NAMALWA (cell line): ENCODE results near the gene WDR44.
A peak's percentile ranks its signal among the peaks of the same experiment; 100 is the strongest.
"Not testable (repeated sequence)": the region's sequence is repeated elsewhere in the genome, so short reads cannot be mapped to it uniquely, and the experiment has no call there.

Experiments used
- DNase-seq: peaks from one replicate; pipeline ENCODE4 v3.0.0-alpha.2; 2015; ENCODE audit warnings: low spot score

WDR44 gene

DNA sequence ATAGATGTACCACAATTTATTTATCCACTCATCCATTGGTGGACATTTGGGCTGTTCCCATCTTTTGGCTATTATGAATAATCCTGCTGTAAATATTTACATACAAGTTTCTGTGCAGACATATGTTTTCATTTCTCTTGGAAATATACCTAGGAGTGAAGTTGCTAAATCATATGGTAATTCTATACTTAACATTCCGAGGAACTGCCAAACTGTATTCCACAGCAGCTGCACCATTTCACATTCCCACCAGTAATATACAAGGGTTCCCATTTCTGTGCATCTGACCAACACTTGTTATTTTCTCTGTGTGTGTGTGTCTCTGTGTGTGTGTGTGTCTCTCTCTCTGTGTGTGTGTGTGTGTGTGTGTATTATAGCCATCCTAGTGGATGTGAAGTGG lies 134.3 kb downstream of the WDR44 start:
- DNase-seq: no peak

DNA sequence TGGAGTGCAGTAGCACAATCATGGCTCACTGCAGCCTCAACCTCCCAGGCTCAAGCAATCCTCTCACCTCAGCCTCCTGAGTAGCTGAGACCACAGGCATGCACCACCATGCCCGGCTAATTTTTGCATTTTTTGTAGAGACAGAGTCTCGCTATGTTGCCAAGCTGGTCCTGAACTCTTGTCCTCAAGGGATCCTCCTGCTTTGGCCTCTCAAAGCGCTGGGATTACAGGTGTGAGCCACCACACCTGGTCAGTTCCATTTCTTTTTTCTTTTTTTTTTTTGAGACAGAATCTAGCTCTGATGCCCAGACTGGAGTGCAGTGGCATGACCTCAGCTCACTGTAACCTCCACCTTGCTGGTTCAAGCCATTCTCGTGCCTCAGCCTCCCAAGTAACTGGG lies 136.5 kb downstream of the WDR44 start:
- not testable (repeated sequence) for DNase-seq

DNA sequence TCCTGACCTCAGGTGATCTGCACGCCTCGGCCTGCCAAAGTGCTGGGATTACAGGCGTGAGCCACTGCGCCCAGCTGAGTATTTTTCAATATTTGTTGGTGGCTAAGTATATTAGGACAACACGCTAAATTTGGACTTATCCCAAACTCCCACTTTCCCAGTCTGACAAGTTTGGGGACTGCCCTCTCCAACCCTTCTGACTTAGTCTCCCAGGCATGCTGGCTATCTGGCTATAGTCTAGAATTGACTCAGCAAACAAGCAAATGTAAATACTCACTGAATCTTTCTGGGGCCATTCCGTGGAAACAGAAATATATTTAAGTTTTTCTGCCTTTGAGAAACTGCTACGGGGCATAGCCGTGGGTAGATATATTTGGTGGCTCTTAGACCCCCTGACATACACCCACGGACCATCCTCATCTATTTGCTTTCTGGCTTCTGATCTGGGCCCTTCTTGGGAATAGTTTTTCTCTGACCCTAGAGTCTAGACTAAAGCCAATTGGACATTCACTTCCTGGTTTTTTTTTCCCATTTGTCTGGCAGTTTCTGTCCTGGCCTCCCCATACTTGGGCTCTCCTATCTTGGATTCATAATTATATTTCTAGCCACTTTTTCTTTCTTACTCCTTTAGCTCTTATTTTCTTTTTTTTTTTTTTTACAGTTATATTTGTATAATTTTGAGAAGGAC lies 138.5 kb downstream of the WDR44 start:
- no peak for DNase-seq

DNA sequence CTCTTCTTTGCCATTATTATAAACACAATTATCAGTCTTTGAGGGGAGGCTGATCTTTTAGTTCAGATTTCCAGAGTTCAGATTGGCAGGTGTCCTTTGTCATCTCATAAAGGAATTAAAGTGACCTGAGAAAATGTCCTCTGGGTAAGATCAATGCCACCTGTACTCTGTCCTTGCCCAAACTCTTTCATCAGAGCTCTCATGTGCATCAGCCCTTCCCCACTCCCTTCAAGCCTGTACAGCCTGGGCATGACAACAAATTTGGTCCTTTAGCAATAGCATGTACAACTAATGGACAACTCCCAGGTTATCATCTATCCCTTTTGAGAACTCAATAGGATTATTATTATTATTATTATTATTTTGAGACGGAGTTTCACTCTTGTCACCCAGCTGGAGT lies 140.8 kb downstream of the WDR44 start:
- not testable (repeated sequence) for DNase-seq

DNA sequence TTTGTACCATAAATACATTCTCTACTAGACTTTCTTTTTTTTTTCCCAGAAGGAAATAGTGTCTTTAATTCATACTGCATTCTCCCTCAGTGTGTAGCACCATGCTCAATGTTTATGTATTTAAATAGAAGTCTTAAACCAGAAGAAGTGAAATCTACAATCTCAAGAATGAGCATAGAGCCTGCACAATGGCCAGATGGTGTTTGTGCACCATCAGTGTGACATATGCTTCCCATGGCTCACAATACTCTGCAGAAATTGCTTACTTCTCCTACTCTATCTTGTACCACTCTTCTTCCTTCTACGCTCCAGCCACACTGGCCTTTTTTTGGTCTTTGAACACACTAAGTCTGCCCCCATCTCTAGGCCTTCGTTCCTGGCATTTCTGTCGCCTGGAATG lies 147.1 kb downstream of the WDR44 start:
- no peak for DNase-seq

DNA sequence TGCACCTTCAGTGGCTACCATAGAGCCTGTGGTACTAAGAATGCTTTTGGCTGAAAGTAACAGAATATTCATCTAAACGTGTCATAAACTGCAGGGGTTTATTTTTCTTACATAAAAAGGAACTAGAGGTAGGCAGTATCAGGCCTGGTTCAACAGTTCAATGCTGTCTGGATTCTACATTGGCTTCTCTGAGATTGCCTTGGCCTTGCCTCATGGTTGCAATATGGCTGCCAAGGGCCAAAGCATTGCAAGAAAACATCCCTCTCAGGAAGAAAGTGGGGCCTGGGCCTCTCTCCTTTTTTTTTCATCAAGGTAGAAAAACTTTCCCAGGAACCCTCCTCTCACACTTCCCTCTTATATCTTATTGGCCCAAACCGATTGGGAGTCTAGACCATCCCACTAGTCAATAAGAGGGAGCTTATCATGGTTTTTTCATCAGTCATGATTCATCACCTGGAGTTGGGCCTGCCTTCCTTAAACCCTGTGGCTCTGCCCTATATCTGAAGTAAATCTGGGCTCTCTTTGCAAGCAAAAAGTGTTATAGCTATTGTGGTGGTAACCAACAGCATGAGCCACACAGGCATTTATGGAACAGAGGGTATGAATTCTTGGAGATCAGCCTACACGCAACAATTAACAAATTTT lies 147.9 kb downstream of the WDR44 start:
- DNase-seq: no peak

DNA sequence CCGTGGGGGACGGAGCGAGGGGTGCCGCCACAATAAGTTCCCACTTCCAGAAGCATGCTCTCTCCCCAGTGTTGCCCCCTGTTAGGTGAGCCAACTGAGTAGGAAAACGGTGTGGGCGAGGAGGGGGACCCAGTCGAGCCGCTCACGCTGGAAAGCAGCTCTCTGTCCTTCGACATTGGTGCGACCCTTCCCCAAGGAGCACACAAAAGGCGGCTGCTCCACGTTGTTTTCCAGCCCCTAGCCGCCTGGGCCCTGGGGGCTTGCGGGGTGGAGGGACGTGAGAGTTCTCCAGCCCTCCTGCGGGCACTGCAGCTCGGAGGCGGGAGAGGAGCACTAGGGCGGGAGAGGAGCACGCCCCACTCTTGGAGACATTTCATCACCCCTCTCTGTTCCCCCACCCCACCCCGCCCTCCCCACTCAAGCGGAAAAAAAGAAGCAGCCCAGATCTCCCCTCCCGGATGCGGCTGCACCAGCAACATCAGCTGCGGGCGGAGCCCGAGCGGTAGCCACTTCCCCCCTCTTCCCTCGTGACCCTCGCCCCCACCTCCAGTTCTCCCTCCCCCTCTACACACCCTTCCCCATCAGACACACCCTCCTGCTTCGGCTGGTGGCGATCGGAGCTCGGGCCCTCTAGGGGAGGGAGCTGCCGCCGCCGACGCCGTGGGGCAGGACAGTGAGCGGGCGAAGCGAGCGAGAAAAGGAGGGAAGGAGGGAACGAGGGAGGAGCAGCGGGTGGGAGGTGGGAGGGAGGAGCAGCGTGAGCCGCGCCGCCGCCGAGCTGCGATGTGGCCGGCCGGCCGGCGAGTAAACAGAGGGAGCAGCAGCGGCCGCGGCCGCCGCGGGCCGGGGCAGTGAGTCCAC lies 149.4 kb downstream of the WDR44 start, which contains the start of gene DOCK11:
Gene DOCK11 (plus strand): TSS at position 755 of the 861 bp plus-strand sequence. CDS start 157 bp downstream, outside the sequence.
- peak; percentile 79 for DNase-seq

DNA sequence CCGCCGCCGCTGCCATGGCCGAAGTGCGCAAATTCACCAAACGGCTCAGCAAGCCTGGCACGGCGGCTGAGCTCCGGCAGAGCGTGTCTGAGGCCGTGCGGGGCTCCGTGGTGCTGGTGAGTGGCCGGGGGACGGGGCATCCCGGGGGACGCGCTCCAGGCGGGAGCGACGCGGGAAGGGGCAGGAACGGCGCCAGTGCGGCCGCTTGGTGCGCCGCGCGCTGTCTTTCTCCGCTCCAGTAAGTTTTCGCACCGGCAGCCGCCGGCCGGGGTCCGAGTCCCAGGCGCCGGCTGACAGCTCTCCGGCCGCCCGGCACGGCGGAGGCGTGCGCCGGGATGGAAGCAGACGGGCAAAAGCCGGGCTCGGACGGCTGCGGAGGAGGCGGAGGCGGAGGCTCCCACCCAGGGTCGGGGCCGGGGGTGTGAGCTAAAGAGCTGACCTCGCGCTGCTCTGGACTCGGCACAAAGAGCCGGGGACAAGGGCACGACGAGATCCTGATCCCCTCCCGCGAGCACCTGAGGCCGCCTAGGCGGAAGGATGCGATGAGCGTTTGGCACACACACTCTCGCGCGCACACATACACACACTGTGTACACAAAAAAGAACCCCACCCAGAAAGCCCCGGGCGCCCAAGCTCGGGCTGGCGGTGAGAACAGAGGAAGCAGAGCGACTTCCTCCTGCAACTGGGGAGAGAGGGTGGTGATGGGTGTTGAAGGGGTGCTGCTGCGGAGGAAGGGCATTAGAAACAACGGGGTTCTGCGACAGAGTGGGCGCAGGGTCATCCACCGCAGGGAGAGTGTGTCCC lies 150.3 kb downstream of the WDR44 start:
- DNase-seq: peak; percentile 73

DNA sequence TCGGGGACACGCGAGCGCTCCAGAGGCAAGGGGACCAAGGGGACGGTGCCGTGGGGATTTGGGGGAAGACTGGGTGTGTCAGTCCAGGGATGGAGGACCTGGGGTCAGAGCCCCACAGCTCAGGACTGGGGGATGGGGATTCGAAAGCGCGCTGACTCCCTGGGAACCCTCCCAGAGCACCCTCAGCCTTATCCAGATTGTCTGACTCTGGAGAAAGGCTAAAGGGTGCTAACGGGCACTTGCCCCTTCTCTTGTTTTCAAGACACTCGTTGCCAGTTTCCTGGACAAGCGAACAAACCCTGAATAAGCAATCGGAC lies 150.8 kb downstream of the WDR44 start:
- DNase-seq: peak; percentile 31

DNA sequence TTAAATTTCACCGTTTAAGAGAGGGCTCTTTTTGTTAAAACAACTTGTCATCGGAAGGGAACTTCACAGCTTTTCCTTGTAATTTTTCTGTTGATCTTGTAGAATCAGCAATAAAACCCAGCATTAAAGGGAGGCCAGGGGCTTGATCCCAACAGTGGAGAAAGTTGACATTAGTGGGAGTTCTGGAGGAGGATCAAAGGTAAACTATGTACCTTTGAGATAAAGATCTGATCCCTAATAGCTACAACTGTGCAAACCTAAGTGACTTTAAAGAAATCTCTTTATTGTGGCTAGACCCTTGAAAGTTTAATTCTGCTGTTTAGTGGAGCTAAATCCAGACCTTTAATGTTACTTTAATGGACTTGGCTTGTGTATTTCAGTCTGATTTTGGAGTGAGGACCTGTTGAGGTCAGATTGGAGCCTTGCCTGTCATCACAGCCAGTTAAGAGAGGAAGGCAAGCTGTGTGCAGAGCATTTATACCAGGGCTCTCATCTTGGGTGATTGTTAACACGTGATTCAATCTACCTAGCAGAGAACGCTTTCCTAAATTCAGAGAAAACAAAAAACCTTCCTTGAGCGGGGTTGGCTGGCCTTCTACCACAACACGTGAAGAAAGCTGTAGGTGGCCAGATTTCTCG lies 151.4 kb downstream of the WDR44 start:
- peak; percentile 38 for DNase-seq

DNA sequence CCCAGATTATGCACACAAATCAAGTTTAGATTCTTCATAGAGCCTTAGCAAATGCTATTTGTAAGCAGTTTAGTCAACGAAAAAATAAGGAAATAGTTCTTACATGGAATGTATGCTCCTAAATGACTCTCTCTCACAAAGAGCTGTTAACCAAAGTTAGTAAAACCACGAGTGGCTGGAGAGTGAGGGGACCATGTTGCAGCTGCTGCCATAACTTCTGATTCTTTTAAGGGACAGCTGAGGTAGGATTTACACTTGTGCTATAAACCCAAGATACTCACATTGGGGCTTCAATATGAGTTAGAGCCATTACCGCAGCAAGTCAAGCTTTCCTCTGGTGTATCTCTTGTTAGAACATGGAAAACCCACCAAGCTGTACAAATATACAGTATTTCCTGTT lies 152.4 kb downstream of the WDR44 start:
- no peak for DNase-seq

DNA sequence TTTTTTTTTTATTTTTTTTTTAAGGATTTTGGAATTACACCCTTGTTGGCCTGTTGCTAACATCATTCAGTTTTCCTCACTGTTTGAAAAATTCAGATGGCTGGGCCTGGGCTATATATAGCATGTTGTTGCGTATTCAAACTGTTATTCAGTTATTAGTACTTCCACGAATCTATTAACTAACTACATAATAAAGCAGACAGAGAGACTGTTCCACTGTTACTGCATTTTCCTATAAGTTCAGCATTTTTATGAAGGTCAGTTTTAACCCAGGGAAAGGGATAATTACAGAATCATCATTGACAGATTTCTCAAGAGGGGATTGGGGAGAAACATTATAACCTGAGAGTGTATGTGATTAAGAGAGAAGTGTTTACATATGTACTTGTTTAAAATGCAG lies 152.8 kb downstream of the WDR44 start:
- DNase-seq: no peak

DNA sequence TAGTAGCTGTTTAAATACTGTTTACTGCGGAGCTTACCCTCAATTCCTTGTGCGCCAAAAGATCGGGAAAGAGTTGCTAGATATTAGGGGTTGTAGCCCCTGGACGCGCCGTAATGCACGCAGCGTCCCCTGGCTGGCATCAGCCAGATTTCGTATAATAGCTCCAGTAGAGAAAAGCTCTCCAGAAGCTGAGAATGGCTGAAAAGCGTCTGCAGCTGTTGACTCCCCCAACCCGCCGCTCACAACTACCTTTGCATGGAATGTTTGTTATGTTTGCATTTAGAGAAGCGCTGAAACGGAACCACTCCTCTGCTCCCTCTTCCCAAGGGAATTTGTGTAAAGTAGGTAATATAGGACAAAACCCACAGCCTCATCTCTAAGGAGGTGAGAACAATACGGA lies 153.4 kb downstream of the WDR44 start:
- DNase-seq: no peak
